Activated T-cell treated with anti-CD3 and anti-CD28 coated beads, Interleukin-2, amount 50 U/mL, for 24 hours (primary cell): ENCODE results near the gene SLAMF6.

Experiments used
- DNase-seq: peaks from one replicate; pipeline ENCODE4 v3.0.0-alpha.2; 2020
- H3K27ac Mint-ChIP-seq: 2 replicates; pipeline ENCODE4 v1.8.0; 2020; ENCODE audit warnings: mild to moderate bottlenecking, mixed read lengths
- H3K27me3 Mint-ChIP-seq: 2 replicates; pipeline ENCODE4 v1.8.0; 2020; ENCODE audit warnings: mixed read lengths
- H3K36me3 Mint-ChIP-seq: 2 replicates; pipeline ENCODE4 v1.8.0; 2020; ENCODE audit warnings: low read depth, mixed read lengths
- H3K4me1 Mint-ChIP-seq: 2 replicates; pipeline ENCODE4 v1.8.0; 2020; ENCODE audit warnings: low read depth, mixed read lengths
- H3K4me3 Mint-ChIP-seq: 2 replicates; pipeline ENCODE4 v1.8.0; 2020; ENCODE audit warnings: mild to moderate bottlenecking, moderate library complexity, mixed read lengths
- H3K9me3 Mint-ChIP-seq: 2 replicates; pipeline ENCODE4 v1.8.0; 2020; ENCODE audit warnings: mixed read lengths

Gene SLAMF6

GRCh38 chr1:160550572-160551034, 27.5 kb upstream of the SLAMF6 start:
- peaks cover 56% of the 10 kb centered on the region for H3K36me3 Mint-ChIP-seq
- H3K9me3 Mint-ChIP-seq: no peaks in the 10 kb centered on the region
- DNase-seq: peak; percentile 77
- H3K27me3 Mint-ChIP-seq: no peaks in the 10 kb centered on the region
- no peak overlapping the region for H3K4me3 Mint-ChIP-seq
- H3K4me1 Mint-ChIP-seq: peaks cover 10% of the 10 kb centered on the region
- H3K27ac Mint-ChIP-seq: peak overlapping the region; percentile 60

GRCh38 chr1:160549665-160550006, 26.6 kb upstream of the SLAMF6 start:
- no peak overlapping the region for H3K4me3 Mint-ChIP-seq
- H3K36me3 Mint-ChIP-seq: peaks cover 56% of the 10 kb centered on the region
- H3K27me3 Mint-ChIP-seq: no peaks in the 10 kb centered on the region
- H3K27ac Mint-ChIP-seq: no peak overlapping the region
- DNase-seq: no peak
- H3K9me3 Mint-ChIP-seq: no peaks in the 10 kb centered on the region
- H3K4me1 Mint-ChIP-seq: peaks cover 16% of the 10 kb centered on the region

DNA sequence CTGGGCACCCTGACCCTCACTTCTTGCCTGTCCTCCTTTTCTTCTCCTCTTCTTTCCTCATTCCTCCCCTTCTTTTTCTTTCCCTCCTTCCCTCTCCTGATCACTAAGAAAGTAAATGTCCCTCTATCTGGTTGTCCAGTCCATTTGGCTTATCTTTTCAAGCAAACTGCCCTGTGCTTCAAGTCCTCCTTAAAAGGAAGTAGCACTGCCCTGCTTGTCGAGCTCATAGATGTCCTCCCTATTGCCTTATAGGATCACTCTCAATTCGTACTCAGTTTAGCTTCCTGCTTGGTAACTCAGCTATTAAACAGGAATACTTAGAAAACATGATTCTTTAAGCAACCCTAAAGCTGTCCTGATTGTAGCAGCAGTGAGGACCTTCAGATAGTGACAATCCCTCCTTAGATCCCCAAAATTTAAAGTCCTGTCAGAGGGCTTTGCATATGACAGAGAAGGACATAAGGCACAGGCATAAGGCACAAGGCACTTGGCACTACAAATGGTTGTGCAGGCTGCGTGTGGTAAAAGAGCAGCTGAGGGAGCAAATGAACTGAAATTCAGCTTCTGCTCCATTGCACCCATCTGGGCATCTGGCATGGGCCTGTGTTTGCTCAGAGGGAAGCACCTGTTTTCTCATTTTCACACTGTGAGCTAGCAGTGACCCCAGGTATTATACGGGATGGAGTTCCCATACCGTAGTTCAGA, 26.1 kb upstream of the SLAMF6 start:
- Mint-ChIP-seq H3K27me3 (no peaks in the 10 kb centered on the region), H3K4me3 (no peak overlapping the region), H3K27ac (no peak overlapping the region), H3K9me3 (no peaks in the 10 kb centered on the region), H3K36me3 (peaks cover 56% of the 10 kb centered on the region), H3K4me1 (peaks cover 22% of the 10 kb centered on the region)
- DNase-seq: no peak

- H3K4me1 Mint-ChIP-seq: peaks cover 25% of the 10 kb centered on the region
- H3K27ac Mint-ChIP-seq: no peak overlapping the region
- H3K36me3 Mint-ChIP-seq: peaks cover 48% of the 10 kb centered on the region
- no peaks in the 10 kb centered on the region for H3K9me3 Mint-ChIP-seq
- DNase-seq: no peak
- no peak overlapping the region for H3K4me3 Mint-ChIP-seq
- H3K27me3 Mint-ChIP-seq: no peaks in the 10 kb centered on the region
Observed at GRCh38 chr1:160548183-160548582, 25.1 kb upstream of the SLAMF6 start.

DNA sequence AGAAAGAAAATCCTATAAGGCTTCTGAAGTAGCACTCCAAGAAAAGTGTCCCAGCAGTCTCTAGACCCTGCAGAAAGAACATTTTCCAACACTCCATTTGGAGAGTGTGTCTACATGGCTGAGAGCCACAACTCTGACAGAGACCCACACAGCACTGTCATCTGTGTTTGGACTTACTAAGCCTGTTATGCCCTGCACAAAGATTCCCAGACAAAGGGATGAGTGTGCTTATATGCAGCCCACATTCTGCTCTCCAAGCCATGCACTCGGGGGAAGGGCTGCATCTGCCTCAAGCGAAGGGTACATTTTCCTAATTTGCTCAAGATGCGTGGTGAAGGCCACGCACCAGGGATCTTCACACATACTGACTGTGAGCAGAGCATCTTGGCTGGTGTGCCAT, 24.4 kb upstream of the SLAMF6 start:
- H3K9me3 Mint-ChIP-seq: no peaks in the 10 kb centered on the region
- DNase-seq: no peak
- H3K4me1 Mint-ChIP-seq: peaks cover 22% of the 10 kb centered on the region
- no peaks in the 10 kb centered on the region for H3K27me3 Mint-ChIP-seq
- no peak overlapping the region for H3K27ac Mint-ChIP-seq
- no peak overlapping the region for H3K4me3 Mint-ChIP-seq
- peaks cover 40% of the 10 kb centered on the region for H3K36me3 Mint-ChIP-seq

DNA sequence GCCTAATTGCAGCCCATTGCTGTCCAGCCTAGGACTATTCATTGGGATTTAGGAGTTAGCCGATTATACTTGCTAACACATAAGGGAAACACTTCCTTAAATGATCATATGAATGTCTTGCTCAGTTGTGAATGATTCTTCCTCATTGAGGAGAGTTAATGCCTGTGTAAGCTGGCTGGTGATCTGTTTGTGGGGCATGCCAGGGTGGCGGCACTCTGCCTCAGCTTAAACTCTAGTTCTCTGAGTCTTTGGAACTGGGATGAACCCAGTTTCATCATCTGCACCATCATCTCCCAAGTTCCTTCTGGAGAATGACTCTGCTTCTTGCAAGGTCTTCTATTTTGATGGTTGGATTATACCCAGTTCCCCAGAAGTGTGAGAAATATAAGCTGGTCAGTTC, 23.9 kb upstream of the SLAMF6 start:
- Mint-ChIP-seq H3K27ac (no peak overlapping the region), H3K27me3 (no peaks in the 10 kb centered on the region), H3K4me3 (no peak overlapping the region), H3K9me3 (no peaks in the 10 kb centered on the region), H3K36me3 (peaks cover 36% of the 10 kb centered on the region), H3K4me1 (peaks cover 26% of the 10 kb centered on the region)
- no peak for DNase-seq

- H3K36me3 Mint-ChIP-seq: peaks cover 21% of the 10 kb centered on the region
Observed at GRCh38 chr1:160544647-160545046, 21.6 kb upstream of the SLAMF6 start.

DNA sequence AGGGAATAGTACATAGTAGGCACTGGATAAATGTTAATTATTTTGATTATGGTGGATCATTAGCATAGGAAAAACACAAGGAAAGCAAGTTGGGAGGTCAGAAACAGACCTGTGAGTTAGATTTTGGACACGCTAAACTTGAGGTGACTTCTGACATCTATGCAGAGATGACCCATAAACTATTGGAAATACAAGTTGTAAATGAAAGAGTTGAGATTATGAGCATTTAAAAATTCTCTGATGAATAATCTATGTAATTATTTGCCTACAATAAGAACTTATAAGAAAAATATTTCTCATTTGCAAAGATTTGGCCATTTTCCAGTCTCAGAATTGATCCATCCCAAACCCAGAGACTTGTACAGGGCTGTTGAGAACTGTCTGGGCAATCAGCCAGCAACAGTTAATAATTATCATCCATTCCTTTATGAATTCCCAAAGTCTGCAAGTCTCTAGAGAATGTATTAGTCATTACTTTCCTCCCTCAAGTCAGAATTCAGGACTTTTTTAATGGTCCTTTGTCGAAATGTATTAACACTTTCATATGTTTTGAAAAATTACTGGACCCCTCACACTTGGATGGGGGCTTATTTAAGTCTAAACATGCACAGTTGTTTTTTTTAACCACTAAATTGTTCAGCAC, 19.4 kb upstream of the SLAMF6 start:
- Mint-ChIP-seq H3K27ac (peak overlapping the region; percentile 93), H3K9me3 (no peaks in the 10 kb centered on the region)

More at GRCh38 chr1:160544647-160545046, 21.6 kb upstream of the SLAMF6 start:
- DNase-seq: no peak
- Mint-ChIP-seq H3K9me3 (no peaks in the 10 kb centered on the region), H3K27me3 (no peaks in the 10 kb centered on the region), H3K4me1 (peaks cover 45% of the 10 kb centered on the region), H3K4me3 (no peak overlapping the region), H3K27ac (peak overlapping the region; percentile 75)

DNA sequence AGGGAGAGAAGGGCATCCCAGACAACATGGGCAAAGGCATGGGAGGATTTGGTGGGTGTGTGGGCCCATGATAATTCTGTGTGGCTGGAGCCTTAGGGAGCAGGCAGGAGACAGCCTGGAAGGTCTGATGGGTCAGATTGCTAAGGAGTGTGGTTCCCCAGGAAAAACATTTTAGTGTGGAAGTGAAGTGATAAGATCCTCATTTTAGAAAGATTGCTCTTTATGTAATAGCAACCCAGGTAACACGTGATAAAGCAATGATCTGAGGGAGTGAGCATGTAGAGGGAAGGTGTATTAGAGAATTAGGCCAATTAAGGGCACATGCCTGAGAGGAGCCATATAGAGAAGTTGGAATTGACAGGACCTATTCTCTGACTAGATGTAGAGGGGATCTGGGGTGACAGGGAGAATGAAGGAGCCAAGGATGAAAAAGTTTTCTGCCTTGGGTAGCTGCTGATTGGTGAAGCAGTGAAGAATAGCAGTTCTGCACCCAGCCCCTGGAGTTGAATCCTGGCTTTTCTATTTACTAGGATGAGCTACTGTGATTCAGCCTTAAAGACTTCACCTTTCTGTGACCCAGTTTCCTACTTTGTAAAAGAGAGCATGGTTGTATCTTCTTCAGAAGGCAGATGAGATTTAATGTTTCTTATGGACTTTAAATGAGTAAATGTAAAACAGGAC, 18.7 kb upstream of the SLAMF6 start:
- Mint-ChIP-seq H3K4me1 (peaks cover 60% of the 10 kb centered on the region), H3K36me3 (peaks cover 9% of the 10 kb centered on the region), H3K27ac (peak overlapping the region; percentile 93), H3K4me3 (no peak overlapping the region), H3K9me3 (peaks cover 5% of the 10 kb centered on the region), H3K27me3 (no peaks in the 10 kb centered on the region)
- DNase-seq: no peak

More for the DNA sequence above, 19.4 kb upstream of the SLAMF6 start:
- DNase-seq: no peak
- peaks cover 10% of the 10 kb centered on the region for H3K36me3 Mint-ChIP-seq
- H3K27me3 Mint-ChIP-seq: no peaks in the 10 kb centered on the region
- H3K4me1 Mint-ChIP-seq: peaks cover 56% of the 10 kb centered on the region
- no peak overlapping the region for H3K4me3 Mint-ChIP-seq

- Mint-ChIP-seq H3K36me3 (peaks cover 14% of the 10 kb centered on the region), H3K4me1 (peaks cover 68% of the 10 kb centered on the region), H3K4me3 (peak overlapping the region; percentile 51), H3K27ac (peak overlapping the region; percentile 93), H3K27me3 (no peaks in the 10 kb centered on the region), H3K9me3 (peaks cover 13% of the 10 kb centered on the region)
- DNase-seq: no peak
Observed at GRCh38 chr1:160540859-160541233, 17.8 kb upstream of the SLAMF6 start.

DNA sequence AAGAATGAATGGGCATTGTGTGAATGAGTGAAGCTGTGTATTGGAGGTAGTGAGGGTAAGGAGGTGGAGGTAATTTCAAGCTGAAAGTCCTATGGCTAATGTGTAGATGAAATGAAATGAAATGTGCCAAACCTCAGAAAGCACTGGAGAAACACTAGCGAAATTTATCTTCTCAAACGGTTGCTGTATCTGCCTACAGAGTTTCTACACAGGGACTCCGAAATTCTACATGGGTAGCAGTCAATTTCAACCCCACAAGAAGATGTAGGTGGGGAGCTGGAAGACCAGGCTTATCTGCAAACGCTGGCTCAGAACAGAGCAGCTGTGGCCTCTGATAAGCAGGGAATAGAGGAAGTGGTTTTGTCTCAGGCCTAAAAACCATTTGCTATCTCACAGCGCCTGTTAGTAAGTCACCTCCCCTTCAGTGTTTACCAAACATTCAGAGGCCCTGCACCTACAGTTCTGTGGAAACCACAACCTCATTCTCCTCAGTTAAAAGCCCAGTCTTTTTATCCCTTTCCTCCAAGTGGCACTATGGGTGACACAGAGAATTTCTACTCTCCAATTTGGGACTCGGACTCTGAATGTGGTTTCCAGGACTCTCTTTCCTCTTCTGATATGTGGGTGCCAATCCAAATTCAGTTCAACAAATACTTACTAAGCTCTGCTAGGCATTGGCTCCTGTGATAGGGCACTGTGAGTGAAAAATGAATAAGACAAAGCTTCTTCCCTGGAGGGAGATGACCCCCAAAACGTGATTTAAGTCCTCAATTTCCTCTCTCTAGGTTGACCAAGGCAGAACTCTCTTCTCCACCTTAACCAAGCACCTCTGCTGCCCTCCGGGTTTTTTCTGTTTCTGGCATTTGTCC, 17.2 kb upstream of the SLAMF6 start:
- Mint-ChIP-seq H3K4me3 (peak overlapping the region; percentile 51), H3K9me3 (peaks cover 18% of the 10 kb centered on the region), H3K27me3 (no peaks in the 10 kb centered on the region), H3K4me1 (peaks cover 67% of the 10 kb centered on the region), H3K27ac (peak overlapping the region; percentile 93), H3K36me3 (peaks cover 16% of the 10 kb centered on the region)
- no peak for DNase-seq

DNA sequence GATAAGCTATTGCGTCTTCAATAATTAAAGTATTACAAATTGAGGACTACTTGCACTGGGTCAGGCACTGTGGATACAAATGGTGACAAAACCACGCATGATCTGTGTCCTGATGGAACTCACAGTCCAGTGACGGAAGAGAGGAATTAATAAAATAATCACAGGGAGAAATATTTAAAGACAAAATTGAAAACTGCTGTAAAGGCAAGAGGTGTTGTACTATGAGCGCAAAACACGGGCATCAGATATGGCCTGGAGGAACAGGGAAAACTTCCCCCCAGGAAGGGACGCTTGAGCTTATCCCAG, 16.6 kb upstream of the SLAMF6 start:
- peak overlapping the region; percentile 51 for H3K4me3 Mint-ChIP-seq
- peaks cover 16% of the 10 kb centered on the region for H3K36me3 Mint-ChIP-seq
- H3K27ac Mint-ChIP-seq: peak overlapping the region; percentile 93
- peaks cover 61% of the 10 kb centered on the region for H3K4me1 Mint-ChIP-seq
- peaks cover 21% of the 10 kb centered on the region for H3K9me3 Mint-ChIP-seq
- H3K27me3 Mint-ChIP-seq: no peaks in the 10 kb centered on the region
- no peak for DNase-seq

- H3K36me3 Mint-ChIP-seq: peaks cover 16% of the 10 kb centered on the region
- peaks cover 21% of the 10 kb centered on the region for H3K9me3 Mint-ChIP-seq
- peak overlapping the region; percentile 93 for H3K27ac Mint-ChIP-seq
- H3K27me3 Mint-ChIP-seq: no peaks in the 10 kb centered on the region
- no peak overlapping the region for H3K4me3 Mint-ChIP-seq
- H3K4me1 Mint-ChIP-seq: peaks cover 56% of the 10 kb centered on the region
- DNase-seq: no peak
Observed at GRCh38 chr1:160538985-160539651, 16.1 kb upstream of the SLAMF6 start.
